Psoas muscle (tissue), 8 donors: ENCODE data around the gene CENPQ. TPM values are rescaled to one million over a fixed set of nuclear protein-coding genes. Genes with fewer than 3 reads are reported as not detected.
A peak's percentile ranks its signal among the peaks of the same experiment; 100 is the strongest.

Experiments used
- ATAC-seq, 4 donors: fragments of 200-7000 bp; cut with Tn5 transposase; one replicate each; pipeline ENCODE4 v1.9.1; 2020; ENCODE audit warnings: moderate library complexity in 3 of 4, mild to moderate bottlenecking in 2 of 4
- DNase-seq, 2 donors: peaks; one replicate each; pipeline ENCODE4 v3.0.0-alpha.2; 2020
- H3K27ac ChIP-seq: fragments of 200-600 bp; one replicate; pipeline ENCODE4 v1.8.0; 2022
- H3K27me3 ChIP-seq, 3 donors: fragments of 200-600 bp in 1 of 3; one replicate each; pipeline versions ENCODE4 v1.6.1 to v1.8.0; 2013 to 2022; ENCODE audit warnings: low read length in 2 of 3, mild to moderate bottlenecking in 2 of 3, moderate library complexity in 1 of 3; ENCODE audit not compliant: insufficient read depth in 3 of 3
- H3K36me3 ChIP-seq, 2 donors: fragments of 200-600 bp in 1 of 2; one replicate each; pipeline versions ENCODE4 v1.6.1 to v1.8.0; 2013 to 2022; ENCODE audit warnings: low read depth in 1 of 2, mild to moderate bottlenecking in 1 of 2, moderate library complexity in 1 of 2; ENCODE audit not compliant: insufficient read depth in 1 of 2
- H3K4me1 ChIP-seq: fragments of 200-600 bp; one replicate; pipeline ENCODE4 v1.8.0; 2022
- H3K4me3 ChIP-seq: fragments of 200-600 bp; one replicate; pipeline ENCODE4 v1.8.0; 2022; ENCODE audit warnings: mild to moderate bottlenecking
- H3K9me3 ChIP-seq: fragments of 200-600 bp; one replicate; pipeline ENCODE4 v1.8.0; 2022
- CTCF ChIP-seq: fragments of 200-600 bp; IDR thresholded peaks from one replicate; pipeline ENCODE4 v1.8.0; 2022; ENCODE audit warnings: antibody characterized with exemption
- WGBS, 3 donors: extraction: QIAGEN DNeasy Blood & Tissue Kit; methylation state at CpG; one replicate each; pipeline versions ENCODE4 v1.1.6 to v1.1.7; 2013; 5-methylcytosine and 5-hydroxymethylcytosine counted together
- intact Hi-C, 2 donors: fragments of 100-400 bp; cut with DNase I; formaldehyde crosslinking; loops; one replicate each; pipeline versions ENCODE4 v1.11.0 to v1.14.2; 2022
- polyA plus RNA-seq, 3 donors: library from polyadenylated mRNA; stranded (reverse); fragments of 200-250 nt; gene quantifications; one replicate each; pipeline ENCODE4 v1.2.3, GENCODE V29; 2013
- total RNA-seq, 4 donors: library from RNA; stranded (reverse); fragmentation: NEBNext Ultra II Directional in 2 of 4; extraction: Animal tissue kit (Norgen Biotek cat#: 25700) in 2 of 4; gene quantifications; one replicate each; pipeline versions ENCODE4 v1.2.1 to v1.2.4, GENCODE V29; 2021 to 2023
- donor health status: healthy with polysubstance abuse.
- donor health status: DM: no; HTN: no; CAD: no; lungs with moderate emphysema.
- donor health status: Bipolar disorder and iron deficiency.
- donor health status: healthy.
- donor health status: DM: yes; HTN: yes; CAD: no.
- donor health status: DM: no; HTN: no; CAD: no.
- donor health status: DM: no; HTN: no; CAD: no.
- donor health status: DM: yes; HTN: yes; CAD: no.

The CENPQ gene
- total and polyA plus RNA-seq, 7 donors, result 1.9 to 5.5 (median 3.5) TPM

- intact Hi-C loops, result no loop called here
- H3K9me3 ChIP-seq, result no peaks in the 10 kb centered on the region
- H3K27me3 ChIP-seq, result no peaks in the 10 kb centered on the region
- no peak for DNase-seq
- peaks cover 4 to 64% of the 10 kb centered on the region in 2 donors for H3K36me3 ChIP-seq
- H3K4me3 ChIP-seq, result no peak overlapping the region
- no peak for TF ChIP-seq CTCF
- 60 to 88% (median 76%) methylated on average over 2 of the region's 2 CpGs for WGBS, 3 donors
- ATAC-seq, result no peak
- no peak overlapping the region for H3K27ac ChIP-seq
- H3K4me1 ChIP-seq, result no peaks in the 10 kb centered on the region
Measured at GRCh38 chr6:49430187-49430586, 33.0 kb upstream of the CENPQ start.

GRCh38 chr6:49430866-49431265, 32.3 kb upstream of the CENPQ start:
- intact Hi-C loops, result no loop called here
- 90 to 99% (median 97%) methylated on average over 1 of the region's 1 CpG for WGBS, 3 donors
- no peak for TF ChIP-seq CTCF
- Histone ChIP-seq H3K27ac (no peak overlapping the region), H3K9me3 (no peaks in the 10 kb centered on the region), H3K27me3 (no peaks in the 10 kb centered on the region), H3K4me1 (no peaks in the 10 kb centered on the region), H3K4me3 (no peak overlapping the region), H3K36me3 (peaks cover 4 to 71% of the 10 kb centered on the region in 2 donors)
- no peak for DNase-seq
- ATAC-seq, result no peak

- Histone ChIP-seq H3K9me3 (no peaks in the 10 kb centered on the region), H3K4me3 (no peak overlapping the region), H3K27ac (no peak overlapping the region), H3K36me3 (peaks cover 0 to 98% of the 10 kb centered on the region in 2 donors), H3K4me1 (no peaks in the 10 kb centered on the region), H3K27me3 (no peaks in the 10 kb centered on the region)
- no peak for ATAC-seq
- WGBS, 3 donors, result 94 to 100% (median 94%) methylated on average over 2 of the region's 2 CpGs
- intact Hi-C loops, result no loop called here
- no peak for DNase-seq
- peak; percentile 16 for TF ChIP-seq CTCF
Measured at GRCh38 chr6:49453221-49453620, 9.9 kb upstream of the CENPQ start.

- TF ChIP-seq CTCF, result no peak
- no peak for ATAC-seq
- no peak for DNase-seq
- Histone ChIP-seq H3K27me3 (no peaks in the 10 kb centered on the region), H3K27ac (no peak overlapping the region), H3K36me3 (peaks cover 0 to 91% of the 10 kb centered on the region in 2 donors), H3K9me3 (no peaks in the 10 kb centered on the region), H3K4me3 (no peak overlapping the region), H3K4me1 (peaks cover under 1% of the 10 kb centered on the region)
- WGBS, 3 donors, result 86 to 97% (median 97%) methylated on average over 3 of the region's 3 CpGs
- intact Hi-C loops, result no loop called here
Measured at GRCh38 chr6:49454787-49455709, 8.1 kb upstream of the CENPQ start.
